HL-60 (cell line): ENCODE measurements around the gene TECR.
A peak's percentile ranks its signal among the peaks of the same experiment; 100 is the strongest.

Experiments used
- DNase-seq, 2 experiments: peaks; one replicate each; pipeline ENCODE4 v3.0.0-alpha.2; 2010 to 2020; ENCODE audit warnings: low read depth in 1 of 2, low spot score in 1 of 2
- H3K27ac ChIP-seq: fragments of 250-450 bp; sonication (Bioruptor Pico); replicated peaks from 2 replicates; pipeline ENCODE4 v1.5.1; 2020; ENCODE audit warnings: mild to moderate bottlenecking, moderate library complexity
- H3K27me3 ChIP-seq: fragments of 250-450 bp; sonication (Bioruptor Pico); 2 replicates; pipeline ENCODE4 v1.5.1; 2021; ENCODE audit warnings: mild to moderate bottlenecking, moderate library complexity; ENCODE audit not compliant: insufficient read depth, poor library complexity, severe bottlenecking
- H3K4me3 ChIP-seq: replicated peaks from 2 replicates; pipeline ENCODE4 v1.5.1; 2011; ENCODE audit warnings: mild to moderate bottlenecking, control low read depth, low read length; ENCODE audit not compliant: insufficient read depth
- GABPA ChIP-seq: IDR thresholded peaks from 2 replicates; pipeline ENCODE4 v1.6.1; 2012; ENCODE audit warnings: low read depth
- POLR2AphosphoS5 ChIP-seq: IDR thresholded peaks from 2 replicates; pipeline ENCODE4 v1.6.1; 2012; ENCODE audit warnings: low read depth
- SPI1 ChIP-seq: IDR thresholded peaks from 2 replicates; pipeline ENCODE4 v1.6.1; 2012; ENCODE audit warnings: low read depth, mild to moderate bottlenecking, borderline replicate concordance
- TF ChIP-seq, protein P1 (sequence below): IDR thresholded peaks from 2 replicates; pipeline ENCODE4 v1.6.1; 2012; ENCODE audit warnings: low read depth; ENCODE audit not compliant: insufficient replicate concordance
- TF ChIP-seq, protein P2 (sequence below): IDR thresholded peaks from one replicate; pipeline ENCODE4 v1.5.1; 2011; ENCODE audit warnings: low read length, control low read depth, inconsistent platforms; ENCODE audit not compliant: insufficient read depth

Gene TECR

DNA sequence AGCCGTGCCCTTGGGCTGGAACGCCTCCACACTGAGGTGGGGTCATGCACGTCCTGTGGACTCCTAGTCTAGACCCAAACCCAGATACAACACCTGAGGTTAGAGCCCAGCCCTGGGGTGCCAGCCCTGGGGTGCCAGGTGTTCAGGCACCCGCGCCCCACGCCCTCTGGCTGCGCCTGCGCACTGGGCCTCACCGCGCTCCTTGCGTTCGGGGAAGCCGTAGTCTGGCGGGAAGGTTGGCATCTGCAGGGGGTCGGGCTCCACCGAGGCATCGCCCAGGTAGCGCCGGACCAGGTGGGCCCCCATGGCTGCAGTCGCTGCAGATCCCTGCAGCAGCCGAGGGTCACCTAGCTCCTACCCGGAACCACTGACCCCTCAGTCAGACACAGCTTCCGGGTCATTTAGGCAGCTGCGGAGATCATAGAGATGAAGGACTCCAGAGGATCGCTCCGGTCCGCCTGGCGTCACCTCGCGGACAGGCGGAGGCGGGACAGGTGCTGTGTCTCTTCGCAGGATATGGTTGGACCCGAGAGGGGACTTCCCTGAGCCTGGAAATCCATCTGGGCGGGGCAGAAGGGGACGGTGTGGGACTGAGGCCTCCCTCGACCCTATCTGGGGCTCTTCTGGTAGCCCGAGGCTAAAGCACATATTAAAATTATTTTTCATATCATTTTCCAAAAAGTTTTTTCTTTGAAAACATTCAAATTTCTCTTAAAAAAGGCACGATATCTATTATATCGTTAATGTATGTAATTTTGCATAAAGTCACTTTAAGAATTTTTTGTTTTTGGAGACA lies 42.5 kb downstream of the TECR start, which contains the start of gene NDUFB7:
Gene NDUFB7 (minus strand): TSS at position 372 of the 796 bp plus-strand sequence. CDS start 66 bp downstream, at position 306.
- Histone ChIP-seq H3K27me3 (no peaks in the 10 kb centered on the region), H3K4me3 (peak within 1 kb of the TSS; percentile 98), H3K27ac (peak within 1 kb of the TSS; percentile 93)
- DNase-seq: peak; percentile 93 to 95
- TF ChIP-seq GABPA (peak; percentile 98), SPI1 (no peak), POLR2AphosphoS5 (peak; percentile 93)
- TF ChIP-seq, protein P1, sequence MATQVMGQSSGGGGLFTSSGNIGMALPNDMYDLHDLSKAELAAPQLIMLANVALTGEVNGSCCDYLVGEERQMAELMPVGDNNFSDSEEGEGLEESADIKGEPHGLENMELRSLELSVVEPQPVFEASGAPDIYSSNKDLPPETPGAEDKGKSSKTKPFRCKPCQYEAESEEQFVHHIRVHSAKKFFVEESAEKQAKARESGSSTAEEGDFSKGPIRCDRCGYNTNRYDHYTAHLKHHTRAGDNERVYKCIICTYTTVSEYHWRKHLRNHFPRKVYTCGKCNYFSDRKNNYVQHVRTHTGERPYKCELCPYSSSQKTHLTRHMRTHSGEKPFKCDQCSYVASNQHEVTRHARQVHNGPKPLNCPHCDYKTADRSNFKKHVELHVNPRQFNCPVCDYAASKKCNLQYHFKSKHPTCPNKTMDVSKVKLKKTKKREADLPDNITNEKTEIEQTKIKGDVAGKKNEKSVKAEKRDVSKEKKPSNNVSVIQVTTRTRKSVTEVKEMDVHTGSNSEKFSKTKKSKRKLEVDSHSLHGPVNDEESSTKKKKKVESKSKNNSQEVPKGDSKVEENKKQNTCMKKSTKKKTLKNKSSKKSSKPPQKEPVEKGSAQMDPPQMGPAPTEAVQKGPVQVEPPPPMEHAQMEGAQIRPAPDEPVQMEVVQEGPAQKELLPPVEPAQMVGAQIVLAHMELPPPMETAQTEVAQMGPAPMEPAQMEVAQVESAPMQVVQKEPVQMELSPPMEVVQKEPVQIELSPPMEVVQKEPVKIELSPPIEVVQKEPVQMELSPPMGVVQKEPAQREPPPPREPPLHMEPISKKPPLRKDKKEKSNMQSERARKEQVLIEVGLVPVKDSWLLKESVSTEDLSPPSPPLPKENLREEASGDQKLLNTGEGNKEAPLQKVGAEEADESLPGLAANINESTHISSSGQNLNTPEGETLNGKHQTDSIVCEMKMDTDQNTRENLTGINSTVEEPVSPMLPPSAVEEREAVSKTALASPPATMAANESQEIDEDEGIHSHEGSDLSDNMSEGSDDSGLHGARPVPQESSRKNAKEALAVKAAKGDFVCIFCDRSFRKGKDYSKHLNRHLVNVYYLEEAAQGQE: peak; percentile 12
- TF ChIP-seq, protein P2, sequence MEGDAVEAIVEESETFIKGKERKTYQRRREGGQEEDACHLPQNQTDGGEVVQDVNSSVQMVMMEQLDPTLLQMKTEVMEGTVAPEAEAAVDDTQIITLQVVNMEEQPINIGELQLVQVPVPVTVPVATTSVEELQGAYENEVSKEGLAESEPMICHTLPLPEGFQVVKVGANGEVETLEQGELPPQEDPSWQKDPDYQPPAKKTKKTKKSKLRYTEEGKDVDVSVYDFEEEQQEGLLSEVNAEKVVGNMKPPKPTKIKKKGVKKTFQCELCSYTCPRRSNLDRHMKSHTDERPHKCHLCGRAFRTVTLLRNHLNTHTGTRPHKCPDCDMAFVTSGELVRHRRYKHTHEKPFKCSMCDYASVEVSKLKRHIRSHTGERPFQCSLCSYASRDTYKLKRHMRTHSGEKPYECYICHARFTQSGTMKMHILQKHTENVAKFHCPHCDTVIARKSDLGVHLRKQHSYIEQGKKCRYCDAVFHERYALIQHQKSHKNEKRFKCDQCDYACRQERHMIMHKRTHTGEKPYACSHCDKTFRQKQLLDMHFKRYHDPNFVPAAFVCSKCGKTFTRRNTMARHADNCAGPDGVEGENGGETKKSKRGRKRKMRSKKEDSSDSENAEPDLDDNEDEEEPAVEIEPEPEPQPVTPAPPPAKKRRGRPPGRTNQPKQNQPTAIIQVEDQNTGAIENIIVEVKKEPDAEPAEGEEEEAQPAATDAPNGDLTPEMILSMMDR: peak; percentile 97

DNA sequence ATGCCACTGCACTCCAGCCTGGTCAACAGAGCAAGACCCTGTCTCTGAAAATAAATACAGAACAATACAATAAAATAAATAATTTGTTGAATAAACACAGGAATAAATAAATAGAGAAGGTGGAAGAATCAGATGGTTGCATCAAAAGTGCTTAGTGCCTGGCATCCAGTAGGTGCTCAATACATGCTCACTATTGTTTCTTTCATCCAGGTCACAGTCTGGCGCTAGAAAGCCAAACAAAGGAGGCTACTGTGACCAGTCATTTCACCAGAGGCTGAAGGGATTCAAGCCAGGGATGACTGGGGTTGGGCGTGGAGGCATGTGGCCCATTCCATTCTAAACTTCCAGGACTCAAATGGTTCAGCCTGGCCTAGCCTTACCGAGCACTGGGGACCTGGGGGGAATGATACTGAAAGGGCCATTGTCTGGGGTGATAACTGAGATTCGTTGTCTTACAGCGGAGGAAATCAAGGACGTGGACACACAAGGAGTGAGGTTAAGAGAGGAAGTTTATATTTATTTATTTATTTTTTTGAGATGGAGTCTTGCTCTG lies 46.1 kb downstream of the TECR start:
- H3K27ac ChIP-seq: no peak overlapping the region
- no peaks in the 10 kb centered on the region for H3K27me3 ChIP-seq
- TF ChIP-seq GABPA (no peak), SPI1 (no peak), POLR2AphosphoS5 (no peak)
- TF ChIP-seq, protein P2: no peak
- TF ChIP-seq, protein P1: no peak
- no peak overlapping the region for H3K4me3 ChIP-seq
- no peak for DNase-seq

DNA sequence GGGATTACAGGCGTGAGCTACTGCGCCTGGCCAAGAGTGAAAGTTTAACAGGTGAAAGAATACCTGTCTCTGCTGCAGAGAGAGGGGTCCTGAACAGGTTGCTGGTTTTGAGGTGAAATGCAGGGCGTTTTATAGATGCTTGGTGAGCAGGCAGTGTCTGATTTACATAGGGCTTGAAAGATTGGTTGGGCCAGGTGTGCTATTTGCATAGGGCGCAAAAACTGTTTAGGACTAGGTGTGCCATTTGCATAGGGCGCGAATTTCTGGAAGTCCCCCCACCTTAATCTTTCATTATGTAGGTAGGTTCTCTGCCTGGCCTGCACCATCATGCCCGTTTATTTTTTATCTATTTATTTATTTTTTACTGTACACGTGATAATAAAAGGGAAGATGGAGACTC lies 47.0 kb downstream of the TECR start:
- TF ChIP-seq, protein P1: no peak
- TF ChIP-seq POLR2AphosphoS5: no peak
- TF ChIP-seq, protein P2: no peak
- TF ChIP-seq GABPA: no peak
- no peak for TF ChIP-seq SPI1
- no peak overlapping the region for H3K4me3 ChIP-seq
- no peaks in the 10 kb centered on the region for H3K27me3 ChIP-seq
- DNase-seq: no peak
- no peak overlapping the region for H3K27ac ChIP-seq
